H9 (cell line): ENCODE results near the gene SRC. TPM values are rescaled to one million over a fixed set of nuclear protein-coding genes. Genes with fewer than 3 reads are reported as not detected.

ENCODE experiments used
- DNase-seq: peaks from one replicate; pipeline ENCODE4 v3.0.0-alpha.2; 2017
- H2AFZ ChIP-seq: one replicate; pipeline ENCODE4 v1.6.1; 2013; ENCODE audit warnings: mild to moderate bottlenecking, low read length, control low read depth, moderate library complexity
- H2AK5ac ChIP-seq: 2 replicates; pipeline ENCODE4 v1.6.1; 2013; ENCODE audit warnings: low read length, control low read depth, mixed read lengths; ENCODE audit not compliant: insufficient read length
- H2BK120ac ChIP-seq: one replicate; pipeline ENCODE4 v1.6.1; 2013; ENCODE audit warnings: low read depth, mild to moderate bottlenecking, low read length, control low read depth, inconsistent platforms; ENCODE audit not compliant: poor library complexity, severe bottlenecking
- H2BK12ac ChIP-seq: 2 replicates; pipeline ENCODE4 v1.6.1; 2013; ENCODE audit warnings: low read length, control low read depth, mixed read lengths, low read depth; ENCODE audit not compliant: insufficient read length
- H2BK15ac ChIP-seq: 2 replicates; pipeline ENCODE4 v1.6.1; 2013; ENCODE audit warnings: low read depth, low read length, control low read depth
- H2BK20ac ChIP-seq: one replicate; pipeline ENCODE4 v1.6.1; 2013; ENCODE audit warnings: low read depth, mild to moderate bottlenecking, low read length, control low read depth, inconsistent platforms; ENCODE audit not compliant: poor library complexity, severe bottlenecking
- H2BK5ac ChIP-seq: 2 replicates; pipeline ENCODE4 v1.6.1; 2013; ENCODE audit warnings: low read length, control low read depth, mixed read lengths; ENCODE audit not compliant: insufficient read length
- H3K14ac ChIP-seq: 2 replicates; pipeline ENCODE4 v1.6.1; 2013; ENCODE audit warnings: low read length, control low read depth; ENCODE audit not compliant: insufficient read depth
- H3K18ac ChIP-seq: 2 replicates; pipeline ENCODE4 v1.6.1; 2013; ENCODE audit warnings: low read depth, mild to moderate bottlenecking, mixed read lengths, low read length, control low read depth; ENCODE audit not compliant: insufficient read length
- H3K23ac ChIP-seq: 2 replicates; pipeline ENCODE4 v1.6.1; 2013; ENCODE audit warnings: low read length, control low read depth, mixed read lengths, low read depth; ENCODE audit not compliant: insufficient read length
- H3K23me2 ChIP-seq: 2 replicates; pipeline ENCODE4 v1.6.1; 2013; ENCODE audit warnings: low read depth, mild to moderate bottlenecking, mixed read lengths, low read length, control low read depth; ENCODE audit not compliant: insufficient read length, poor library complexity, severe bottlenecking
- H3K27ac ChIP-seq: 2 replicates; pipeline ENCODE4 v1.5.1; 2013; ENCODE audit warnings: low read length, control low read depth, mixed read lengths, low read depth; ENCODE audit not compliant: insufficient read length
- H3K27me3 ChIP-seq: 2 replicates; pipeline ENCODE4 v1.6.1; 2013; ENCODE audit warnings: low read length, control low read depth, inconsistent platforms; ENCODE audit not compliant: insufficient read depth
- H3K4ac ChIP-seq: 2 replicates; pipeline ENCODE4 v1.6.1; 2013; ENCODE audit warnings: low read depth, mild to moderate bottlenecking, control low read depth, inconsistent platforms, low read length, moderate library complexity
- H3K4me1 ChIP-seq: 2 replicates; pipeline ENCODE4 v1.6.1; 2013; ENCODE audit warnings: low read length, control low read depth, inconsistent platforms; ENCODE audit not compliant: insufficient read depth
- H3K4me2 ChIP-seq: 2 replicates; pipeline ENCODE4 v1.6.1; 2013; ENCODE audit warnings: low read length, control low read depth, mixed read lengths; ENCODE audit not compliant: insufficient read length, insufficient read depth
- H3K56ac ChIP-seq: 2 replicates; pipeline ENCODE4 v1.6.1; 2013; ENCODE audit warnings: low read depth, mild to moderate bottlenecking, mixed read lengths, low read length, control low read depth; ENCODE audit not compliant: insufficient read length
- H3K79me1 ChIP-seq: 2 replicates; pipeline ENCODE4 v1.6.1; 2013; ENCODE audit warnings: low read depth, mild to moderate bottlenecking, moderate library complexity, low read length, control low read depth, inconsistent platforms; ENCODE audit not compliant: insufficient read depth, poor library complexity, severe bottlenecking
- H3K79me2 ChIP-seq: 2 replicates; pipeline ENCODE4 v1.6.1; 2013; ENCODE audit warnings: low read length, control low read depth, inconsistent platforms; ENCODE audit not compliant: insufficient read depth
- H3K9ac ChIP-seq: 2 replicates; pipeline ENCODE4 v1.6.1; 2013; ENCODE audit warnings: low read length, control low read depth, mixed read lengths; ENCODE audit not compliant: insufficient read length; ENCODE audit errors: extremely low read depth
- H3K9me3 ChIP-seq: one replicate; pipeline ENCODE4 v1.6.1; 2013; ENCODE audit warnings: low read depth, low read length, inconsistent platforms; ENCODE audit not compliant: control insufficient read depth
- H3T11ph ChIP-seq: one replicate; pipeline ENCODE4 v1.6.1; 2013; ENCODE audit warnings: mild to moderate bottlenecking, low read length, control low read depth, inconsistent platforms
- H4K20me1 ChIP-seq: one replicate; pipeline ENCODE4 v1.6.1; 2013; ENCODE audit not compliant: control insufficient read depth, insufficient read length, insufficient read depth
- H4K5ac ChIP-seq: 2 replicates; pipeline ENCODE4 v1.6.1; 2013; ENCODE audit warnings: low read depth, mild to moderate bottlenecking, mixed read lengths, low read length, control low read depth; ENCODE audit not compliant: insufficient read length
- H4K8ac ChIP-seq: replicated peaks from 2 replicates; pipeline ENCODE4 v1.6.1; 2013; ENCODE audit warnings: low read length, control low read depth, mixed read lengths, low read depth; ENCODE audit not compliant: insufficient read length
- H4K91ac ChIP-seq: 2 replicates; pipeline ENCODE4 v1.6.1; 2013; ENCODE audit warnings: low read depth, mild to moderate bottlenecking, moderate library complexity, mixed read lengths, low read length, control low read depth; ENCODE audit not compliant: insufficient read length
- H3K27ac Mint-ChIP-seq, 3 experiments: 2 replicates in 2 of 3; 3 replicates in 1 of 3; pipeline ENCODE4 v1.8.0; 2020 to 2021; ENCODE audit warnings: mixed read lengths in 3 of 3, mild to moderate bottlenecking in 1 of 3, moderate library complexity in 1 of 3
- H3K27me3 Mint-ChIP-seq: 2 replicates; pipeline ENCODE4 v1.8.0; 2021; ENCODE audit warnings: low read depth, mild to moderate bottlenecking, moderate library complexity, mixed read lengths
- H3K36me3 Mint-ChIP-seq, 3 experiments: 2 replicates in 2 of 3; 3 replicates in 1 of 3; pipeline ENCODE4 v1.8.0; 2020 to 2021; ENCODE audit warnings: low read depth in 3 of 3, mixed read lengths in 3 of 3; ENCODE audit not compliant: insufficient read depth in 1 of 3
- H3K4me1 Mint-ChIP-seq, 2 experiments: 2 replicates each; pipeline ENCODE4 v1.8.0; 2020; ENCODE audit warnings: mixed read lengths in 2 of 2
- H3K4me3 Mint-ChIP-seq, 2 experiments: 2 replicates in 1 of 2; 3 replicates in 1 of 2; pipeline ENCODE4 v1.8.0; 2020 to 2021; ENCODE audit warnings: mild to moderate bottlenecking in 2 of 2, mixed read lengths in 2 of 2, moderate library complexity in 1 of 2
- H3K9me3 Mint-ChIP-seq, 2 experiments: 2 replicates in 1 of 2; 3 replicates in 1 of 2; pipeline ENCODE4 v1.8.0; 2020; ENCODE audit warnings: mild to moderate bottlenecking in 2 of 2, mixed read lengths in 2 of 2, moderate library complexity in 1 of 2
- WGBS: extraction: QIAGEN DNeasy Blood & Tissue Kit; methylation state at CpG from one replicate; pipeline ENCODE4 v1.1.7; 2013; ENCODE audit warnings: missing lambda C conversion rate, low lambda C conversion rate, mixed read lengths; ENCODE audit not compliant: insufficient read length; ENCODE audit errors: extremely low coverage; 5-methylcytosine and 5-hydroxymethylcytosine counted together
- total RNA-seq: library from RNA; stranded (reverse); gene quantifications from 2 replicates; pipeline ENCODE4 v1.2.1, GENCODE V29; 2021
- TF ChIP-seq, protein P1 (sequence below): fragments of 200-600 bp; sonication (generic); conservative IDR thresholded peaks from 3 replicates; pipeline ENCODE4 v1.8.0; 2021; ENCODE audit warnings: antibody characterized with exemption, mild to moderate bottlenecking

Gene SRC
- total RNA-seq, 1 experiment from 2014 or later, result 44.5 TPM

DNA sequence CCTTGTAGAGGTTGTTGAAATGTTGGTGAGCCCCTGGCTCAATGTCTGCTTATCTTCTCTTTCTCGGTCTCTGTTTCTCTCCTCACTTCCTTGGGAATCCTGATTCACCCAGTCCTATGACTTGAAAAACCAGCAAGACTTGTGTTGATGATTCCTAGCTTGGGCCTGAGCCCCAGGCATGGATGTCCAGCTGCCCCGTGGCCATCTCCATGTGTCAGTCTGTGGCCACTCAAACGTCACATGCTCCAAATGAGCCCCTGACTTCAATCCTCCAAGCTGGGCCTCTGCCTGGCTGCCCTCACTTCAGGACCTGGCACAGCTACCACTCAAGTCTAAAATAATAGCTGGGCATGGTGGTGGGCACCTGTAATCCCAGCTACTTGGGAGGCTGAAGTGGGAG is 81.0 kb downstream of the SRC start:
- no peak overlapping the region for H3K4me2 ChIP-seq
- H3K9me3 ChIP-seq, result no peaks in the 10 kb centered on the region
- no CpG with 5 or more reads among the region's 3 CpGs for WGBS

More for the DNA sequence above, 81.0 kb downstream of the SRC start:
- Mint-ChIP-seq H3K9me3 (no peaks in the 10 kb centered on the region), H3K36me3 (no peaks in the 10 kb centered on the region), H3K4me3 (no peak overlapping the region), H3K27ac (no peak overlapping the region), H3K4me1 (peaks cover 9 to 12% of the 10 kb centered on the region in 2 experiments), H3K27me3 (peaks cover 17% of the 10 kb centered on the region)
- Histone ChIP-seq H3K56ac (no peak overlapping the region), H3K79me1 (no peaks in the 10 kb centered on the region), H3K18ac (no peak overlapping the region), H3K9ac (no peak overlapping the region), H3T11ph (no peak overlapping the region), H2AFZ (no peak overlapping the region), H4K91ac (no peak overlapping the region), H3K79me2 (no peaks in the 10 kb centered on the region), H2BK5ac (no peak overlapping the region), H3K23ac (no peak overlapping the region), H3K4ac (no peak overlapping the region), H3K14ac (no peak overlapping the region), H3K23me2 (no peaks in the 10 kb centered on the region), H2BK15ac (no peak overlapping the region), H2BK12ac (no peak overlapping the region), H2BK20ac (no peak overlapping the region), H2AK5ac (no peak overlapping the region), H2BK120ac (no peak overlapping the region), H3K27ac (no peak overlapping the region), H4K8ac (no peak overlapping the region), H3K4me1 (no peaks in the 10 kb centered on the region), H3K27me3 (no peaks in the 10 kb centered on the region), H4K5ac (no peak overlapping the region), H4K20me1 (no peaks in the 10 kb centered on the region)
- no peak for DNase-seq
- TF ChIP-seq, protein P1, sequence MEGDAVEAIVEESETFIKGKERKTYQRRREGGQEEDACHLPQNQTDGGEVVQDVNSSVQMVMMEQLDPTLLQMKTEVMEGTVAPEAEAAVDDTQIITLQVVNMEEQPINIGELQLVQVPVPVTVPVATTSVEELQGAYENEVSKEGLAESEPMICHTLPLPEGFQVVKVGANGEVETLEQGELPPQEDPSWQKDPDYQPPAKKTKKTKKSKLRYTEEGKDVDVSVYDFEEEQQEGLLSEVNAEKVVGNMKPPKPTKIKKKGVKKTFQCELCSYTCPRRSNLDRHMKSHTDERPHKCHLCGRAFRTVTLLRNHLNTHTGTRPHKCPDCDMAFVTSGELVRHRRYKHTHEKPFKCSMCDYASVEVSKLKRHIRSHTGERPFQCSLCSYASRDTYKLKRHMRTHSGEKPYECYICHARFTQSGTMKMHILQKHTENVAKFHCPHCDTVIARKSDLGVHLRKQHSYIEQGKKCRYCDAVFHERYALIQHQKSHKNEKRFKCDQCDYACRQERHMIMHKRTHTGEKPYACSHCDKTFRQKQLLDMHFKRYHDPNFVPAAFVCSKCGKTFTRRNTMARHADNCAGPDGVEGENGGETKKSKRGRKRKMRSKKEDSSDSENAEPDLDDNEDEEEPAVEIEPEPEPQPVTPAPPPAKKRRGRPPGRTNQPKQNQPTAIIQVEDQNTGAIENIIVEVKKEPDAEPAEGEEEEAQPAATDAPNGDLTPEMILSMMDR, result no peak
